Activated T-helper 1 cell treated with anti-CD3 and anti-CD28 coated beads, Interleukin-2, amount 50 U/mL, for 16 hours (primary cell): ENCODE data around the gene LYL1.

Experiments used
- DNase-seq, 2 donors: peaks; one replicate each; pipeline ENCODE4 v3.0.0-alpha.2; 2020; ENCODE audit warnings: low read depth in 1 of 2, low spot score in 1 of 2

The LYL1 gene

DNA sequence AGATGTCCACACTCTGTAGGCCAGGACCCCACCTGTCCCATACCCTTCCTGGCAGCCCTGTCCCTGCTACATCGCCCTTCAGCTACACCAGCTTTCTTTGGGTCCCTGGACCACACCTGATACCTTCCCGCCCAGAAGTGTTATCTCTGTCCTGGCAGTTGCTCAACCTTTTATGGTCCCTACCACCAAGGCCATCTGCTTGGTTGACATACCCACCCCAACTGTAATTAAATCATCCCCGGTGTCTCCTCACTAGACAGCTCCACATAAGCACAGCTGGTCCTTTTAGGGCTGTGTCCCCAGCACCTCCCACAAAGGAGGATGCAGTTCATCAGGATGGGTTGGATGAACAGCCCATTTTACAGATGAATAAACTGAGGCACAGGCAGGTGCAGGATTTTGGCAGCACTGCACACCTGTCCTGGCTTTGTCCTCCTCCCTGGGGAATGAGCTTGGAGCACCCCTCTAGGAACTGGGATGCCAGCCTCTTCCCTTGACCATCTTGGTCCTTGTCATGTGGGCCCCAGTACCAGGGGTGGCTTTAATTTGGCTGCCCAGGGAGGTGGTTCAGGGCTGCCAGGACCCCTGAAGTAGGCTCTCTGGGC is 28.3 kb upstream of the LYL1 start:
- no peak for DNase-seq

DNA sequence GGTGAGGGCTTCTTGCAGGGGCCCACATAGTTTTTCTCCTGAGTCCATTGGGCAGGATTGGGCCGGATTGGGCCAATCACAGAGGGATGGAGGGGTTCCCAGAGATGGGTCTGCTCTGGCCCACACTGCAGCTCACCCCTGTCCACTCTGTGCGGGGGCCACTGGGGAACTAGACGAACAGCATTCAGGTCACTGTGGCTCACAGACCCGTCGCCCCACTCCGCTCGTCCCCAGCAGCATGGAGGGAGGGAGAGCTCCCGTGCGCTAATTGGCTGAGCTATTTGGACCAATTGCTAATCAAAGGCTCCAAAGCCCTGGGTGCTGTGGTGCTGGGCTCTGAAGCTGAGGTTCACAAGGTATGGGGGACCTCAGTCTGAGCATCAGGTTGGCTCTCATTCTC is 26.7 kb upstream of the LYL1 start:
- DNase-seq: no peak

DNA sequence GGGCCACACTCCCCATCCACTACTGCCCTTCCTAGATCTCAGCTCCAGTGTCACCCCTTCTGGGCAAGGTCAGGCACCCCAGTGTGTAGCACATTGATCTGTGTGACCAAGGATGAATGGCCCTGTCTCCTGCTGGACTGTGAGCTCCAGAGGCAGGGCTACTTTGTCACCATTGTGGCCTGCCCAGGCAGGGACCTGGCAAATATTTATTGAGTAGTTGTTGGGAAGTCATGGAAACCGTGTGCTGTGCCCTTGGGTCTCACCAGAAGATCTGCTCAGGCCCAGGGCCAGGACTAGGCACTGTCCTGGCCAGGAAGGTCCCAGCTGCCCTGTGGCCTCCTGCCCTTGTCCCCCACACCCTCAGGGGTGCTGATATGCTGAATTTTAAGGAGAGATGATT is 25.9 kb upstream of the LYL1 start:
- no peak for DNase-seq

DNA sequence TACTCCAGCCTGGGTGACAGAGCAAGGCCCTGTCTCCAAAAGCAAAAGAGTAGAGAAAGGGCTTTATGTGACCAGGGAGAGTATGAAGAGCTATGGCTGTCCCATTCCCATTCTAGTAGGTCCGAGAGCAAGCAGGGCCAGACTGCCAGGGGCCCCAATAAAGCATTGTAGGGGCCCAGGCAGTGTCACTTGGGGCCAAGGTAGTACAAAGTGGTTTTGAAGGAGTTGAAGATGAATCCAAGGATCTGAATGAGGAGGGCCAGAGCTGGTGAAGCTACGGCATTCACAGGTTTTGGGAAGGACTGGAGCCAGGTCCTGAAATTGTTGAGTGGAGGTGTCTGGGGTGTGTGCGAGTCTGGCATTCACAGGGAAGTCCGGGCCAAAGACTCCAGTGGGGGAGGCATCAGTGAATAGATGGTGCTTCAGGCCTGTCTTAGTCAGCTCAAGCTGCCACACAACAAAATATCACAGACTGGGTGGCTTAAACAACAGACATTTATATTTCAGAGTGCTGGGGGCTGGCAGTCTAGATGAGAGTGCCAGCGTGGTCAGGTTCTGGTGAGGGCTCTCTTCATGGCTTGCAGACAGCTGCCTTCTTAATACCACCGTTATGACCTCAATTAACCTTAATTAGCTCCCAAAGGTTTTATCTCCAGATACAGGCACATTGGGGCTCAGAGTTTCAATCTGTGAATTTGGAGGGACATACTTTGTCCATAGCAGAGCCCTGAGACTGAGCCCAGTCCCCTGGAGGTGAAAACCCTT is 25.3 kb upstream of the LYL1 start:
- no peak for DNase-seq

DNA sequence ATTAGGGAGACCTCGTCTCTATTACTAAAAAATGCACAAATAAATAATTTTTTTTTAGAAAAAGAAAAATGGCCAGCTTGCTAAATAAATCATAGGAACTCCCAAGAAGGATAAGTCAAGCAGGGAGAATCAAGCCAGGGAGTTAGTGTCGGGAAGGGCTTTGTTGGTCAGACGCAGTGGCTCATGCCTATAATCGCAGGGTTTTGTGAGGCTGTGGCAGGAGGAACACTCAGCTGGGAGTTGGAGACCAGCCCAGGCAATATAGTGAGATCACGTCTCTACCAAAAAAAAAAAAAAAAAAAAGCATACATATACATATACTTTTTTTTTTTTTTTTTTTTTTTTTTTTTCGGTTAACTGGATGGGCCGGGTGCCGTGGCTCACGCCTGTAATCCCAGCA is 24.4 kb upstream of the LYL1 start:
- DNase-seq: no peak

DNA sequence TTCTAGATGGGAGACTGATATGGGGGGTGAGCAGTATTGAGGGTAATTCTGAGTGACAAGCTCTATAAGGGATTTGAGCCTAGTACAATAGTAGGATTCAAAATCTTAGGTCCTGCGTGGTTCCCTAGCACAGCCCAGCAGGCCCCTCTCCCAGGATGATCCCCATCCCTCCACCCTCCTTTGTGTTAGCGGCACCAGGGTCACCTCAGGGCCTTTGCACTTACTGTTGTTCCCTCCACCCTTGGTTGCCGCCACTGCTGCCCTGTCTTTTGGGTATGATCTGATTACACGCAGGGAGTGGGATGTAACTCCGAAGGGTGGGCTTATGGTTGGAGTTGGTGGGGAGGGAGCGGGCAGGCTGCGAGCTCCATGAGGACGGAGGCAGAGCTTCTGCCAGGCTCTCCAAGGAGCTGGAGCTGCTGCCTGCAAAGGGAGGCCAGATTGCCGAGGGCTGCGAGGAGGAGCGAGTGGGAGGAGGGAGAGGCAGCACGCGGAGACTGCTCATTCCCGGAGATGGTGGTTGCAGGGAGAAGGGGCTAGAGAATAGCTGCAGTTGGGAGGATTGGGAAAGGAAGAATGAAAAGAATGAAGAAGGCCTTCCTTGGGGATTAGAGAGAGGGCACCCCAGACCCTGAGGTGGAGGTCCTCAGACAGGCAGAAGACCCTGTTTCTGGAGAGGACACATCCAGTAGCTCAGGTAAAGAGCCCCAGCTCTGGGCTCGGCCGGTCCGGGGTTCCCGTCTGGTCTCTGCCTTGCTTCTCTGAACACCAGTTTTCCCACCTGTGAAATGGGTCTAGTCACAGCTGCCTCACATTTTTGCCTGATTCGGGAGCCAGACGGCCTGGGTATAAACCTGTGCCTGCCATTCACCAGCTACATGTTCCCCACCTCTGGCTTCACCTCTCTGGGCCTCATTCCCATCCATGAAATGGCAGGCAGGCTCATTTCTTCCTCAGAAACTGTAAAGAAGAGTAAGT is 20.6 kb upstream of the LYL1 start:
- DNase-seq: no peak

DNA sequence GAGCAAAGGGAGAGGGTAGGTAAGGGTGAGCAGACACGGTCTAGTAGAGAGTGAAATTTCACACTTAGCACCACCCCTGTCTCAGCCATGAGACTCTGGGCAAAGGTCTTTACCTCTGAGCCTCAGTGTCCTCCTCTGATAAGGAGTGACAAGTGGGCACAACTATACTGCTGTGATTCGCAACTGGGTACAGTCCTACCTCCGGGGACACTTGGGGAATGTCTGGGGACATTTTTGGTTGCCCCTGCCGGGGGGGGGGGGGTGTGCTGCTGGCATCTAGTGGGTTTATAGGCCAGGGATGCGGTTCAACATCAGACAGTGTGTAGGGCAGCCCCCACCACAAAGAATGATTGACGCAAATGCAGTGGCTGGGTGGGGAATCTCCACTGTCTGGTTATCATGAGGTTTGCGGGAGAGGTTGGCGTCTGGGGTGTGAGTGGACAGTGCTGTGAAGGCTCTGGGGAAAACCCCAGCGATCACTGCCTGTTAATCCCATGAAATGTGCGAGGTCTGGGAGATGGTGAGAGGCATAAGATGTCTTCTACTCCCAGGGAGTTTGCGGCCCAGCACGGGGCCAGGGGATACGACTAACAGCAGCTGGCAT is 19.7 kb upstream of the LYL1 start:
- no peak for DNase-seq

DNA sequence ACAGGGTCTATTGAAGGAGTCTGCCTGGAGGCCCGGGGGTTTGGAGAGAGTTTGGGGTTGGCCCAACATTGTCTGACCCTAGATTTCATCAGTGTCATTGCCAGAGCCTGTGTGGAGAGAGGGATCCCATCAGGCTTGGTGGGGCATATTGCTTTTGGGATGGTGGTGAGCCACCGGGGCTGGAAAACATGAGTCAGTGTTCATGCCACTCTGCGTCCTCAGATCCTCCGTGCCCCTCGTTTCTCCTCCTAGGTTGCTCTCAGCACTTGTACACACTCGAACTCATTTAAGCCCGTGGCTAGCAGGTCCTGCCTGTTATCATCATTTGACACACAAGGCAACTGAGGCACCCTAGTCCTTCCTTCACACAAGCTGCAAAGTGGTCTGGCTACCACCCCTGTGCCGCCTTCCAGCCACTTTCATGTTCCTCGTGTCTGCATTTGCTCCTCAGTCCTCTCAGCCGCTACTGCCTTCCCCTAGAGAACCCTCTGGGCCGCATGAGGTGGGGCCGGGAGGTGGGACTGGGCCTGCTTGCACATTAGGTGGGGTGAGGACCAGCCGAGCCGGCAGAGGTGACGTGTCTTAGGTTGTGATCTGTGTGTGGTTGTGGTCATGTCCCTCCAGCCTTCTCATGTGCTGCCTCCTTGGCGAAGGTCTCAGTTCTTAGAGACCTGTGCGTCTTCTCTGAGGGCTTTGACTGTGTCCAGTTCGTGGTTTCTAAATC is 19.1 kb upstream of the LYL1 start:
- no peak for DNase-seq

DNA sequence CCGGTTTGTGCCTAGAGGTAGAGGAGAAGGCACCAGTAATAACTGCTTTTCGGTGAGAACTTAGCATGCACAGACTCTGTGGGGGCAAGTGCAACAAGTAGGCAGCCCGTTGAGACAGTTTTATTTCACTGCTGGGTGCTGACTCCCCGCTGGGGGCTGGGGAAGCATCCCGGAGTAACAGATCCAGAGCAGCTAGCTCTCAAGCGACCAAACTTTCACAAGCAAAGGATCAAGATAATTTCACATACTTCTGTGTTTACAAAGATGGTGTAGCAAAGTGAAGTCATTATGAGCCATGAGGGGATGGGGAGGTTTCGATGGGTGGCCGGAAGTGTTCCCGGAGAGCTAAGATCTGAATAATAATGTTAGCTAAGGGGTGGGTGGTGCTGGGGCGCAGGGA is 18.2 kb upstream of the LYL1 start:
- DNase-seq: no peak

DNA sequence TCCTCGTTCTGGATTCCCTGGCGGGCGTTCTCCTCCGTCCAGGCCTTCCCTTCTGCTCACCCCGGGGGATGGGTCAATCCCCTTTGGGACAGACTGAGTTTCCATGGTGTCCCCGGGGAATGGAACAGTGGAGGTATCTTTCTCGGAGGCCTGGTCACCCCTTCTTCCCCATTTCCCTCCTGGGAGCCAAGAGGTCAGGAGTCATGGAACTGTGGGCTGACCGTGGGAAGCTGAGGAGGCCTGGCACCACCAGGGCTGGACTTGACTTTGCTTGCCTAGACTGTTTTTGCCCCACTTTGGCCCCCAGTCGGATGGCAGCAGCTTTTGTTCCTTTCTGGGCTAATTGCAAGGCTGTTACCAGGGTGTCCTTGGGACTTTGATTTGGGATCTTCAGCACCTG is 17.4 kb upstream of the LYL1 start:
- DNase-seq: no peak

DNA sequence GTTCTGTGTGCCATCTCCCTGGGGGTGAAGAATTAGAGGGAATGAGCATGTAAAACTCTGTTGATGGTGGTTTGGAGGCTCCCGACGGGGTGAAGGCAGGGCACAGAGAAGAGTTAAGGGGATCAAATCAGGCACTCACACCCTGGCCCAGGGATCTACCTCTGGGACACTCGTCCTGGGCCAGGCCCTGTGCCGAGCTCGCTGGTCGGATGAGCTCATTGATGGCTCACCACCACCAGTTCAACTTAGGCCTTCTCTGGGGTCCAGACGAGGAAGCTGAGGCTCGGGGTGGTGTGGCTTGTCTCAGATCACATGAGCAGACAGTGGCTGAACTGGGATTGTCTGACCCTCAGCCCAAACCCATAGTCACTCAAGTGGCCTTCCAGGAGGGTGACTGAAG is 17.0 kb upstream of the LYL1 start:
- DNase-seq: no peak

DNA sequence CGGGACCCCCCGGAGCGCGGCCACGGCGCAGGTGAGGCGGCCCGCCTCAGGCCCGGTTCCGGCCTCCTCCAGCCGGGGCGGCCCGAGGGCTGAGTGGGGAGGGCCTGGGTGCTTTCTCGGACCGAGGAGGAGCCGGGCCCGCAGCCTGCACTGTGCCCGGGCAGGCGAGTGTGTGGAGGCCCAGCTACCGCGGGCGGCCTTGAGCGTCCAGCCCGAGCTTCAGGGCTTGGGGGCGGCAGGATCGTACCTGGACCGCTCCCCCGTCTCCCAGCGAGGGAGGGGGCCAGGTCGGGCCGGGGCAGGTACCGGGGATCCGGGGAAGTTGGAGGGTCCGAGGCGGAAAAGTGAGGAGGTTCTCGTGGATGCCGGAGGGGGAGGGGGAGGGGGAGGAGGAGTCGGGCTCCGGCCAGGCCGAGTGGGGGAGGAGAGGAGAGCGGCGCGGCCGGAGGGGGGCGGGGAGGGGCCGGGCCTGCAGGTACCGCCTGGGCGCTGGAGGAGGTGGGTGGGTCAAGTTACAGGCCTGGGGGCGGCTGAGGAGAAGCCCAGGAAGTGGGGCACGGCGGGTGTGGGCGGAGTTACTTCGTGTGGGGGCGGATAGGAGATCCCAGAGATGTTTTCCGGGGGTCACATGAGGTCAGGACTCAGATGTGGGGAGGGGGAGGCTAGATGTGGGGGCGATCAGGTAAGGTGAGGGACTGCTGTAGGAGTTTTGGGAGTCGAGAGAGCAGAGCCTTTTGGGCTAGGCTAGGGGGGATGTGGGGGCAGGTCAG is 16.0 kb upstream of the LYL1 start:
- DNase-seq: no peak

DNA sequence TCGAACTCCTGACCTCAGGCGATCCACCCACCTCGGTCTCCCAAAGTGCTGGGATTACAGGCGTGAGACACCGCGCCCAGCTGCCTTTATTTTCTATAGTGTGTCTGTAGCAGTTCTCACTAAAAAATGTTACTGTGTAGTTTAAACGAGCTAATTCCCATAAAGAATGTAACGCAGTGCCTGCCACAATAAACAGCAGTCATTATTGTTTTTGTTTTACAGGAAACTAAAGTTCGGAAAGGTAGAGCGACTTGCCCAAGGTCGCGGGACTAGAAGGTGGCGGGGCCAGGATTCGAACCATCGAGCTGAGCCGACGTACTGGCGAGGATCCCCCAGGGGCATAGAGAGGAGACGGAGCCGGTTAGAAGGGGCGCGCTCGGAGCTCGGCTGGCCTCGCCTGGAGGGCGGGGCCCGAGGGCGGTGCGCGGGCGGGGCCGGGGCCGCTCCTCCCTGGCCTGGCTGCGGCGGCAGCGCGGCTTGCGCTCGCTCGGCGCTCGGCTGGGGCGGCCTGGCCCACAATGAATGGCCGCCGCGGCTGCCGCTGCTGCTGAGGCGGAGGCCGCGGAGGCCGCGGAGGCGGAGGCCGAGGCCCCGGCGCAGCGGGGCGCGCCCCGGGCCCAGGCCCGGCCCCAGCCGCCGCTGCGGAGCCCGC is 15.2 kb upstream of the LYL1 start, which contains the start of gene NACC1:
Gene NACC1 (plus strand): TSS at position 493 of the 652 bp plus-strand sequence. CDS start 16,944 bp downstream, outside the sequence.
- DNase-seq: peak; percentile 76 to 88

DNA sequence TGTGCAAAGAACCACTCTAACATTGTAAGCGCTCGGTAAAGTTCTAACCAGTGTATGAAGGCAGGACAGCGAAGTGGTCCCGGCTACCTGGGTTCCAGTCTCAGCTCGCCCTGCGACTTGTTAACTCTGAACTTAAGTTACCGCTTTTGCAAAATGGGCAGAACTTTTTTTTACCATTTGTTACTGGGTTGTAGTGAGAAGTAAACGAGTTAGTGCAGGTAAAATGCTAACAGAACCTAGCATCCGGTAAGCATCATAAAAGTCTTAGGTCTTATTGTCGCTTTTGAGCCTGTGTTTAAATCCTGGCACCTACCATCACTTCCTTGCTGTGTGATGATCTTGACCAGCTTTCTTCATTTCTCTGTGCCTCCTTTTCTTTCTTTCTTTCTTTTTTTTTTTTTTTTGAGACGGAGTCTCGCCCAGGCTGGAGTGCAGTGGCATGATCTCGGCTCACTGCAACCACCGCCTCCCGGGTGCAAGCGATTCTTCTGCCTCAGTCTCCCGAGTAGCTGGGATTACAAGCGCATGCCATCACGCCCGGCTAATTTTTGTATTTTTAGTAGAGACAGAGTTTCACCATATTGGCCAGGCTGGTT is 14.6 kb upstream of the LYL1 start:
- DNase-seq: no peak

DNA sequence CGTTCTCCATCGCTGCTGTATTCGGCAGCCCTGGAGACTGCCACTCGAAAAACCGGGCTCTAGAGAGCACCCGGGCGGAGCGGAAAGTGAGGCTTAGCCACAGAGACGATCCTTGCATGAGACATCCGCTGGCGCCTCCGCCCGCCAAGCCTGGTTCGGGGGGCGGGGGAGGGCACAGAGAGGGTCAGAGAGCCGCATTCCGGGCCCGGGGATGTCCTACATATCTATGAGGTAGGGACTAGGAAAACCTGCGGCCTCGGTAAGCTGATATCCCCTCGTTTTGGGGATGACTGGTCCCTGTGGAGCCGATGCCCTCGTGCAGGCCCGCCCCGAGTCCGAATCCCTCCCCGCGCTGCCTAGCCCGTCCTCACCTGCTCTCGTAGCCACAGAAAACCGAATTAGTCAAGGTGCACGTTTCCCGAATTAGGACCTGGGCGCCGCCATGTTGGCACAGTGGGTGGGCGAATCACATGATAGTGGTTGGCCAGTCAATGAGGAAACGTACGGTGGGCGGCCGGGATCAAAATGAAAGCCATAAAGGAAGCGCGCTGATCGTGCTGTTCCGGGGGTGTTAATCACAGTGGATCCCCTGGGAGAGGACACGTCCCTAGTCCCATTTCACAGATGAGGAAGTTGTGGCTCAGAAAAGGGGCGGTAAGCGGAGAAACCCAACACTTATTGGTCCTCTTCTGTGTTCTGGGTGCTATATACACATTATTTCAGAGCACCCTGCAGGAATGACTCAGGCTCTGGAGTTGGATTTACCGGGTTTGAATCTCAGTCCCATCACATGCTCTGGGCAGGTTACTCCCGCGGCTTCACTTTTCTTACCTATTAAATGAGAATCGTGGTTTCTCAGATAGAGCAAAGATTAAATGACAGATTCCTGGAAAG is 13.9 kb upstream of the LYL1 start, which contains the start of gene TRMT1:
Gene TRMT1 (minus strand): TSS at position 459 of the 894 bp plus-strand sequence. CDS start 341 bp downstream, at position 118.
- peak; percentile 76 to 80 for DNase-seq

DNA sequence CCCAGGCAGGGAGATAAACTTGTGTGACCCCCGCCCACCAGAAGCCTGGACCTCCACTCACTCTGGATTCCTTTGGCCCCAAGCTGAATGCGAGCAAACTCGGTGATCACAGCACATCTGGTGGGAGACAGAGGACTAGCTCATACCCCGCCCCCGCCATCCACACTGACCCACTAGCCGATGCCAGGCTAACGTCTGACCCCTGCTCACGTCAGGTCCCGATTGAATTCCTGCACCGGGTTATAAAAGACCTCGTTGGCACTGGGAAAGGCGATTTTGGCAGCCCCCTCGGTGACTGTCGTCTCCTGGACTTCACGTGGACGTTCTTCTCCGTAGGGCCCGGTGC is 13.3 kb upstream of the LYL1 start:
- no peak for DNase-seq

DNA sequence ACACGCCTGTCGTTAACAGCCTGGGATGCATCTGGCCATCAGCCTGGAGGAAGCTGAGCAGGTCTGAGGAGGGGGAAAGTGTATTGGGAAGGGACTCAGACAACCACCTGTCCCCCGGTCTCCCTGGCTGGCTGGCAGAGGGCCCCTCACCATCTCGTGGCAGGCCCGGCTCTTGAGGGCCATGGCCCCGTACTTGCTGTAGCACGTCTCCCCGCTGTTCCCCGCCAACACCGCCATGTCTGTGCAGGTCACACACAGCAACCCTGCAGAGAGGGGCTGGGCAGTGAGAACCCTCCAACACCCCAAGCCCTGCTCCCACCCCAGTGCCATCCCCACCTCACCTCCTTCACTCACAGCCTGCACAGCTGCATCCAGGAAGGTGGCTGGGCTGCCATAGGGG is 9.9 kb upstream of the LYL1 start:
- no peak for DNase-seq

DNA sequence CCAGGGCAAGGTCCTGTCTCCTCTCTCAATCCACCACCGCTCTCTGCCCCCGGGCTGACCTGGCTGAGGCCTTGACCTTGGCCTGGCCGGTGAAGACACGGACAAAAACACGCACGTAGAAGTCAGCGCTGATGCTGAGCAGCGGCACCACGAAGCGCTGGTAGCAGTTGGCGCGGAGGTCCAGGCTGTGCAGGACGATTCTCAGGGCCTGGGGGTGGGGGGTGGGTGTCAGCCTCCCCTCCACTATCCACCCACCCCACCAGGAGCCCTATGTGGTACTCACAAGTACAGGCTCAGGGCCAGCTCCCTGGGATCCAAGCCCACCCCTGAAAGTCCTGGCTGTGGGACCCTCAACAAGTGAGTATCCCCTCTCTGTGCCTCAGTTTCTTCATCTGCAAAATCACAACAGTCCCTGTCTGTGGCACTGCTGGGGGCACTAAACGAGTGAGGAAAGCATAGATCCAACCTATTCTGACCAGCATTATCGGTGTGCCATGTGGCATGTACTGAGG is 7.5 kb upstream of the LYL1 start:
- no peak for DNase-seq
